HTERT RPE-1 (cell line): ENCODE data around the gene RPS15.

ENCODE experiments used
- in situ Hi-C: fragments of 300-500 bp; cut with MboI; formaldehyde crosslinking; loops from 4 replicates; pipeline ENCODE4 v1.14.3; 2020; ENCODE audit warnings: low sequenced_read_pairs

The RPS15 gene

DNA sequence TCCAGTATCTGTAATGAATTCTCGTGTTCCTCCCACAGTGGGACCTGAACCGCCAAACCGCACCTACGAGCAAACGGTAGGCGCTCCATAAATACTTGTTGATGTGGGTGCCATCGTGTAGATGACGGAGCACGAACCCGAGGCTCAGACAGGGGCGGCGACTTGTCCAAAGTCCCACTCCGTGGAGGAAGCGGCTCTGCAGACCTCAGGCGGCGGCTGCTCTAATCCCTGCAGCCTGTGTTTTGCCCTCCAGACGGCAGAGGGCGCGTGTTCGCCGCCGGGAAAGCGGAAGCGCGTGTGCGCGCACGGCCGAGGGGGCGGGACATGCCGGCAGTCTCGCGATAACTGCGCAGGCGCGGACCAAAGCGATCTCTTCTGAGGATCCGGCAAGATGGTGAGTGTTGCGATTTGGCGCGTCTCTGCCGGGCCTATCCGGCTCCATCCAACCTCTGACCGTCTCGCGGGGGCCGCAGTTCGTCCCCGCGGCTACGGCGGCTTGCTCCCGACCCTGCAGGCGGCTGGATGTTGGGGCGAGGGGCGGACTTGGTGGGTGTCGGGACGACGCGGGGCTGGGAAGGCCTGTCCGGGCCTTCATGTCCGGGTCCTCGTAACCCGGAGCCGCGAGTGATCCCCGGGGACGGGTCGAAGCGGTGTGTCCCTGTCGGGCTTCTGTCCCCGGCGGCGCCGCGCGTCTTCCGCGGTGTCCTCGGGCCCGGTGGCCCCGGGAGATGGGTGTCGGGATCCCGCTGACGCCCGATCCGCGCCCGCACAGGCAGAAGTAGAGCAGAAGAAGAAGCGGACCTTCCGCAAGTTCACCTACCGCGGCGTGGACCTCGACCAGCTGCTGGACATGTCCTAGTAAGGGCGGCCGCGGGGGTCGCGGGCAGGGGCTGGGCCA lies at the start of gene RPS15:
Gene RPS15, plus strand, starts transcription at position 362 of the 898 bp plus-strand sequence. Its CDS starts 30 bp downstream, at position 392.
- in situ Hi-C loops, result no loop called here

DNA sequence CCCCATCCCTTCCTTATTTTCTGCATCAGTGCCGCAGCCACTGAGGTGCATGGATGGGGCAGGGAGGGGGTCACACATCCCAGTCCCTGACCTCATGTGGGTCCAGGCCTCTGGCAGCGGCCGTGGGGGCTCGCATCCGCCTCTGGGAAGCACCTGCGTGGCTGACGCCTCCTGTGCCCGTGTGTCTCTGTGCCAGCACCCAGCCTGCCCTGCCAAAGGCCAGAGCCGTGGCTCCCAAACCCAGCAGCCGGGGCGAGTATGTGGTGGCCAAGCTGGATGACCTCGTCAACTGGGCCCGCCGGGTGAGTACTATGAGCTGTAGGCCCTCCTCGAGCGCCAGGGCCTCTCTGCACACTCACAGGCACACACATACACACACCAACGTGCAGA lies 49.6 kb upstream of the RPS15 start:
- in situ Hi-C loops, result no loop called here

DNA sequence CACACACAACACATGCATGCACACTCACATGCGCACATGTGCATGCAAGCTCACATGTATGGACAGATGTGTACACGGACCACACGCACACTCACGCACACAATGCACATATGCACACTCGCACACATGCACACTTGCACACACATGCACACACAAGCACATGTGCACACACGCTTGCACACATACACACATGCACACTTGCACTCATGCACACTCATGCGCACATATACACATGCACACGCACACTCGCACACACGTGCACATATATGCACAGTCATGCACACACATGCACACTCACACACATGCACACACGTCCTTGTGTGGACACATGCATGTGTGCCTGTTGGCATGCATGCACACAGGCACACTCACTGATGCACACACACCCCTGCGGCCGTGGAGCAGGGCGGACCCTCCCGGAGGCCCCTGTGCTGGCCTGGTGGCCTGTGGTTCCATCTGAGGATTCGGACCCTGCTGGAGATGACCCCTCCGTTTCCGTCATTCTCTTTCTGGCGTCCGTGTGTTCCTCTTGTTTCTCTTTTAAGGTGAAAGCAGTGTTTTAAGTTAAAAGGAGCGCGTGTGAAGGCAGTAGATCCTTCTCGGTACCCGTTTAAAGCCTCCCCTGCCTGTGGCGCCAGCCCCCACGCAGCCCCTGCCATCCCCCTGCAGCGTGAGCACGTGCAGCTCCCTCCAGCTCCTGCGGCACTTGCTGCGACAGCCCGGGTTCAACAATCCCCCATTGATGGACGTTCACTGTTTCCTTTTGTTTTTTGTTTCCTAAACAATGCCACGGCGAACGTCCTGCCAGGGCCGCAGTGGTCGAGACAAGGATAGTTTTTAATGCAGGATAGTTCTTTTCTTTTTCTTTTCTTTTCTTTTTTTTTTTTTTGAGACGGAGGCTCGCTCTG lies 48.9 kb upstream of the RPS15 start:
- in situ Hi-C loops, result no loop called here

DNA sequence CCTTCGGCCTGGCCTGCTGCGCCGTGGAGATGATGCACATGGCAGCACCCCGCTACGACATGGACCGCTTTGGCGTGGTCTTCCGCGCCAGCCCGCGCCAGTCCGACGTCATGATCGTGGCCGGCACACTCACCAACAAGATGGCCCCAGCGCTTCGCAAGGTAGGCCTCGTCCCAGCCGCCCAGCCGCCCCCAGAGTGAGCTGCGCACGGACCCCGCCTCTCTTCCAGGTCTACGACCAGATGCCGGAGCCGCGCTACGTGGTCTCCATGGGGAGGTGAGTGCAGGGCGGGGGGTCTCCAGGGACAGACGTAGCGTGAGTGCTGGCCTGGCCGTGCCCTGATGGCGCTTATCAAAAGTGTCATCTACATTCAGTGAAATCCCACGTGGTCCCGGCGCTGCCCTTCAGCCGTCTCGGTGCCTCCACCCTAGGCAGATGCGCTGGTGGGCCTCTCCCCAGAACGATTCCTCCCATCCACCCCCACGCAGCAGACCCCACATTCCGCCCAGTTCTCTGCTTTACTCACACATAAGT lies 47.2 kb upstream of the RPS15 start:
- in situ Hi-C loops, result no loop called here

DNA sequence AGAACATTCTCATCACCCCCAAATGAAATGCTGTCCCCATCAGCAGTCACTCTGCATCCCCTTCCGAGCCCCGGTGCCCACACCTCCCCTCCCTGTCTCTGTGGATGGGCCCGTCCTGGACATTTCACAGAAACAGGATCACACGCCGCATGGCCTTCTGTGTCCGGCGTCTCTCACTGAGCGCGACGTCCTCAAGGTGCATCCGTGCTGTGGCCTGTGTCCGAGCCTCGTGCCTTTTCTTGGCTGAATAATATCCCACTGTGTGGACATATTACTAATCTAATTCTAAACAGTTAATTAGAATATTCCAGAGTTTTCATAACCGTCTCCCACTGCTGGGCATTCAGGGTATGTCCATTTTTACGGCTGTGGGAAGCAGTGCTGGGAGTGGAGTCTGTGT lies 45.8 kb upstream of the RPS15 start:
- in situ Hi-C loops, result no loop called here

DNA sequence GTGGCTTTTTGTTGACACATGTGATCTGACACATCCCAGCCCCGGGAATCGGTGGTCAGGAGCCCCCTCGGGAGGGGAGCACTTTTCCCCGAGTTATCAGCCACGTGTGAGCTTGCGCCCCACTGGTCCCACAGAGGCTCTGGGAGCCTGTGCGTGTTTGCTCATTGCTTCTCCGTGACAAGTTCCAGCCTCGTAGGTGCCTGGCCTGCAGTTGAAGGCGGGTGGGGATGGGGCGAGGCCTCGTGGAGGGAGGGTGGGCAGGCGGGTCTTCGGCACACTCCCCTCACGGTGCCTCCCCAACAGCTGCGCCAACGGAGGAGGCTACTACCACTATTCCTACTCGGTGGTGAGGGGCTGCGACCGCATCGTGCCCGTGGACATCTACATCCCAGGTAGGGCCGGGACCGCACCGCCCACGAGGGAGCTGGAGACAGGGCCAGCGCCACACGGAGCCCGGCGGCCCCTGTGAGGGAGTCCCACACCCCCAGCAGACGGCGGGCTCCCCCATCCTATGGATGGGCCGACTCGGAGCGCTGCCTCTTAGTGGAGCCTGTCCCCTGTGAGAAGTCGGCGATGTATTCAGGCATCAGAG lies 45.2 kb upstream of the RPS15 start:
- in situ Hi-C loops, result no loop called here

DNA sequence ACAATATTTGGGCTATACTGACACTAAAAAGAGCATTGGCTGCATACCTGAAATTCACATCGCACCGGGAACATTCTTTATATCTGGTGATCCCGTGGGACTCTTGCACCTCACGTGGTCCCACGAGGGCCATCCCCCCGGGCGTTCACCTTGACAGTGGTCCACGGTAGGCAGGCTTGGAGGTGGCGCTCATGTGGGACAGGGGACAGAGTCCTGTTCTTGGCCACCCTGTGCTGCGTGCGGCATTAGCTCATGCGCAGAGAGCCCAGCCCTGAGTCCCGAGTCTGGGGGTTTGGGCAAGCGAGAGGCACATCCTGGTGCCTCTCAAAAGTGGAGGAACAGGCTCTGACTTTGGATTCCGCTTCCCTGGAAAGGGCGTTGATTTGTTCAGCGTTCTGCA lies 44.4 kb upstream of the RPS15 start:
- in situ Hi-C loops, result no loop called here

DNA sequence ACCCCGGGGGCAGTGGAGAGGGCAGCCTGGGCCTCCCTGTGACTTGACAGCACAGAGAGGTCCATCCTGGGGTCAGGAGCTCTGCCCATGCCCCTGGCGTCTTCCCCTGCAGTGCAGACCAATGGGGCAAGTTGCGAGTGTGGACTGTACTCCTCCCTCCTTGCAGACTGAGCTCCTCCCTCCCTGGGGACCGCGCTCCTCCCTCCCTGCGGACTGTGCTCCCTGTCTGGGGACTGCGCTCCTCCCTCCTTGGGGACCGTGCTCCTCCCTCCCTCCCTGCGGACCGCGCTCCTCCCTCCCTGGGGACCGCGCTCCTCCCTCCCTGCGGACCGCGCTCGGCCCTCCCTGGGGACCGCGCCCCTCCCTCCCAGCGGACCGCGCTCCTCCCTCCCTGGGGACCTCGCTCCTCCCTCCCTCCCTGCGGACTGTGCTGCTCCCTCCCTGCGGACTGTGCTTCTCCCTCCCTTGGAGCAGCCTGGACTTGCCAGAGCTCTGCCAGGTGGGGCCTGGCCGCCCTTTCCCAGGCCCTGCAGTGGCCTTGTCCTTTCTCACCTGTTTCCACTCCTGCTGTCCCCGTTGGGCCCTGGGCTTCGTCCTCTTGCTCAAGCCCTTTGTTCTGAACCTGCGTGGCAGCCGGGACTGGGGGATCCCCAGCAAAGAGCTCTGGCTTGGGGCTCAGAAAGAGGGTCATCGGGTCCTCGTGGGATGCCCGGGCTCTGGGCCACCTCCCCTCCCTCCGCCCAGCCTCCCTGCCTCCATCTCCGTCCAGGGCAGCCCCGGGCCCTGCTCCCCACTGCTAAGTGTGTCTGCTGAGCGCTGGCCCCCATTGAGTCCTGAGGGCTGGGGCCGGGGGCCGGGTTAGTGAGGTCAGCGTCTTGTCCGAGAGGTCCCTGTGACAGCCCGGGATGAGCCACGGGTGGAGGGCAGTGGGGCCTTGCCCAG lies 43.7 kb upstream of the RPS15 start:
- in situ Hi-C loops, result no loop called here

DNA sequence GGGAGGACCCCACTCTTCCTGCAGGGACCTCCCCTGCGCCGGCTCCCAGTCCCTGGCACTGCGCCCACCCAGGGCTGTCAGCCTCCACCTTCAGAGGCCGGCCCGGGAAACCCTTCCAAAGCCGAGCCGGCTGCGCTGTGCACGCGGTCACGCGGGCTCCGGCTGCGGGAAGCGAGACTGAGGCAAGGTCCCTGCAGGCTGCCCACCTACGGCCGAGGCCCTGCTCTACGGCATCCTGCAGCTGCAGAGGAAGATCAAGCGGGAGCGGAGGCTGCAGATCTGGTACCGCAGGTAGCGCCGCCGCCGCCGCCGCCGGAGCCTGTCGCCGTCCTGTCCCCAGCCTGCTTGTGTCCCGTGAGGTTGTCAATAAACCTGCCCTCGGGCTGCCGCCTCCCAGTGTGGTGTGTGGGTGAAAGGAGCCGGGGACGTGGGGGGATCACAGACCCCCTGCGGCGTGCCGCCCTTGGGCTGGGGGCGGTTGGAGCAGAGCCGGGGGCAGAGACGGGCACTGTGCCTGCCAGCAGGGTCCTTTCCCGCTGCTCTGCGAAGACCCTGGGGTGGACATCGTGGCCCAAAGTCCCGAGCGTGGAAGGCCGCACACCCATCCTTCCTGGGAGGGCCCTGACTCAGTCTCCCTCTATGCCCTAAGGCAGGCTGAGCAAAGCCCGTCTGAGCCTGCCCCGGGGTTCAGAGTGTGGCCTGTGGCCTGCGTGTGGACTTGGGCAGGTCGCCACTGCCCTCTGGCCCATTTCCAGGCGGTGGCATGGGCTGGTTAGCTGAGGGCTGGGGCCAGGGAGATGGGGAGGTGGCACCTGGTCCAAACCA lies 42.8 kb upstream of the RPS15 start:
- in situ Hi-C loops, result no loop called here

DNA sequence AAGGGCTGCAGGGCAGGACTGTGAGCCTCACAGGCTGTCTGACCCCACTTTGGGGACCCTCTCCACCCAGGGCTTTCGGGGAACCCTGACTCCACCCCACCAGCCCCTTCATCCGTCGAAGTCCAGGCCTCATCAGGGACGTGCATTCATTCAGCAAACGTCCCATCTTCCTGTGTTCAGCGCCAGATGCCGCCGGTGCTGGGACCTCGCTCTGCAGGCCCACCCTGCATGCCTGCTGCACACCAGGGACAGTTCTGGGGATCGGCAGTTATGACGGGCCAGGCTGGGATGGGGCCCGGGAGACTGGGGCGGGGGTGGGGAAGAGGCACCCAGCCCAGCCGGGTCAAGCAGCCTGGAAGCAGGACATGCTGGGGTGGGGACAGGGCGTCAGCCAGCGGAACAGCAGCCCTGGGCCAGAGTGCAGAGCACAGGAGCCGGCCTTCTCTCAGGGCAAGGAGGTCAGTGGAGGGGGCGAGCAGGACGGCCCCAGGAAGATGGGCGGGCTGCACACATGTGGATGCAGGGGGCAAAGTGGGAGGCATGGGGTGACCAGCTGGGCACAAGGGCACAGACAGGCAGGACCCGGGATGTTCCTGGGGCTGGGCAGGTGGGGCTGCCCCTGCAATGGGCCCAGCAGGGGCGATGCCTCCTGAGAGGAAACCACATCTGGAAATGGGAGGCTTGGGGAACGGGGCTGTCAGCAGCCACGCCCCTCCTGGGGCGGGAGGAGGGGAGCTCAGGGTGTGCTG lies 42.0 kb upstream of the RPS15 start:
- in situ Hi-C loops, result no loop called here

DNA sequence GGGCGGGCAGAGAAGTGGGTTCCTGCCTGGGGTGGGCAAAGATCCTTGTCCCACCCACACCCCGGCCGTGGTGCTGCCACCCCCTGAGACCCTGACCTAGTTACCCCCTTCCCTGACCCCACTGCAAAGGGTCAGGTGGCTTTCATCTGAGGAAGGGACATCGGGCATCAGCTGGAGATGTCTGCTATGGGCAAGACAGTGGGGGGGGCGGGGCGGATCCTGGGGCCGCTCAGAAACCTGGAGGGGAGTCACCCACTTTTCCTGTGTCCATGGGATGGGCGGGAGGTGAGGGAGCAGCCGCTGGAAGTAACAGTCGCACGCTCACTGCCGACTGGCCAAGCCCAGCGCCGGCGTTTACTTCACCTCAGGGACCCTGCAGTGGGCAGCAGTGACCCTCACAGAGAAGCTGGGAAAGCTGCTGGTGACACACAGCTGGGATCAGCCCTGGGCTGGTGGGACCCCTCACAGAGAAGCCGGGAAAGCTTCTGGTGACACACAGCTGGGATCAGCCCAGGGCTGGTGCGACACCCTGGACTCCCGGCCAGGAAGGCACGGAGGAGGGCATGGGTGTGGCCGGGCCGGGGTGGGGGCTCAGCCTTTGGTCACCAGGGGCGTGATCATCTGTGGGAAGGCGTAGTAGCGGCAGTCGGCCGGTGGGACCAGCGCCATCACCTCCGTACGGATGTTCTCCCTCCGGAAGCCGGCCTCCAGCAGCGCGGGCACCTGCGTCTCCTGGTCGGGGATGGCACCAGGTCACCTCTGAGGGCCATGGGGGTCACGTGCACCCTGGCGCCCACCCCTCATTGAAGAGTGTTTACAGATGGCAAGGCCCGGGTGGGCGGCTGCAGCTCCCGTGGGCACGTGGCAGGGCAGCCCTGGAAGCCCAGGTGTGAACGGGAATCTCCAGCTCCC lies 41.2 kb upstream of the RPS15 start:
- in situ Hi-C loops, result no loop called here

DNA sequence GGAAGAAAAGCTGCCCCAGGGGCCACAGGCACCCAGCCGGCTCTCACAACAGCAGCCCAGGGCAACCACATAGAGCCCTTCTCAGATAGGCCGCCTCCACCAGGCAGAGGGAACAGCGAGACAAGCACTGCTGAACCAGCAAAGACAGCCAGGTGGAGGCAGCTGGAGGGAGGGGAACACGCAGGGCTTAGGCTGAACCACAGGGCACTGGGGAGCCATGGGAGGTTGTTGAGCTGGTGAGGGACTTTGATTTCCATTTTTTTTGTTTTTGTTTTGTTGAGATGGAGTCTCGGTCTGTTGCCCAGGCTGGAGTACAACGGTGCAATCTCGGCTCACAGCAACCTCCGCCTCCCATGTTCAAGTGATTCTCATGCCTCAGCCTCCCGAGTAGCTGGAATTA lies 40.4 kb upstream of the RPS15 start:
- in situ Hi-C loops, result no loop called here

DNA sequence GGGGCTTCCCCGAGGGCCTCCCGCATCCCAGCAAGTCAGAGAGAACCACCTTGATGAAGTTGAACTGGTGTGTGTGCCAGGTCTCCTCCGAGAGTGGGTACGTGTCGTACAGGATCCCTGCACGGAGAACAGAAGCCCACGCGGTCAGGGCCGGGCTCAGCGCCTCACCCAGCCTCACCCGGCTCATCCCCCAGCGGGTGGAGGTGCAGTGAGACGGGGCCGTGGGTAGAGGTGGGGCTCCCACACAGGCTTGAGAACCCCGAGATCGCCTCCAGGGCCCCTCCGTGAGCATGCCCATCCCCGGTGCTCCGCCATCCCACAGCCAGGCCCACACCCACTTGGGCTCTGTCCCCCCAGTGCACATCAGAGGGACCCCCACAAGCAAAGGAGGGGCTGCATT lies 39.1 kb upstream of the RPS15 start:
- in situ Hi-C loops, result no loop called here

DNA sequence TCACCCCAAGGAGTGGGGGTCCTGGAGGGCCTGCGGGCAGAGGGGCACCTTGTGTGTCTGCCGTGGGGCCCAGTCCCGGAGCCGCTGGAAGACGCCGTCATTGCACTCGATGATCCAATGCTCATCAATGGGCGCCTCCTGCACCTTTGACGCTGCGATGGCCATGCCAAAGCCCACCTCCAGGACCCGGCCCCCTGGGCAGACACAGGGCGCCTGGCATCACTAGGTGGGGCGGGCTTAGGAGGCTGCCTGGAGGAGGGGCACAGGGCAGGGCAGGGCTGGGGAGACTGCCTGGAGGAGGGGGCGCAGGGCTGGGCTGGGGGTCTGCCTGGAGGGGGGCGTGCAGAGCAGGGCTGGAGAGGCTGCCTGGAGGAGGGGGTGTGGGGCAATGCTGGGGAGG lies 38.5 kb upstream of the RPS15 start:
- in situ Hi-C loops, result no loop called here

DNA sequence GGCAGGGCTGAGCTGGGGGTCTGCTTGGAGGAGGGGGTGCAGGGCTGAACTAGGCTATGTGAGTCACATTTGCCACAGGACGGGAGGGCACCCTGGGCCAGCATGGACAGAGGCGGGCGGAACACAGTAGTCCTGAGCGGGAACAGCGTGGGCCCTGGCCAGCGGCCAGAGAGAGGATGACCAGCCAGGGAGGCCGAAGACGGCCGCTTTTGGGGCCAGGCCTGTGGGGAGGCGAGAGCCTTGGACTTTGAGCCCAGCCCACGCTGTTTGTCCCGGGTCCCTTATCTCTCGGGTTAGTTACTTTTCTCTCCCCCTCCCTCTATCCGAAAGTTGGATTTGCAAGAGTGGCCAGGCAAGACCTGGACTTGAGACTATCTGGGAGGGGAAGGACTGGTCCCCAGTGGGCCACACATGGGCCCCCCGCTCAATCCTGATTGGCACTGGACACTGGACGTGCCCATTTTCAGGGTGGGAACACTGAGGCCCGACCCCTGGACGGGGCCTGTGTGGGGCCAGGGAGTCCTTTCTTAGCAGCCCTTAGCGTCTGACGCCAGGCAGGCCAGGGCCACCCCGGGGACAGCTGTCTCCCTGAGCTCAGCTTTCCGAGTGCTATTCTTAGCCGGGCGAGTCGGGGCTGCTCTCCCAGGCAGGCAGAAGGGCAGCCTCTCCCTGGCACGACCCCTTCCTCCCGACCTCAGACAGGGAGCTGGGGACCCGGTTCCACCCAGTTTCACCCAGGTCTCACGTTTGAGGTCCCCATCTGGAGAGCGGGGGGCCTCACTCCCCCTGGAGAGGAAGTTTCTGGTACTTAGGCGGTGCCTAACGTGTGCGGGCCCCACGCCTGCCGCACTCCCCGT lies 37.7 kb upstream of the RPS15 start:
- in situ Hi-C loops, result no loop called here

DNA sequence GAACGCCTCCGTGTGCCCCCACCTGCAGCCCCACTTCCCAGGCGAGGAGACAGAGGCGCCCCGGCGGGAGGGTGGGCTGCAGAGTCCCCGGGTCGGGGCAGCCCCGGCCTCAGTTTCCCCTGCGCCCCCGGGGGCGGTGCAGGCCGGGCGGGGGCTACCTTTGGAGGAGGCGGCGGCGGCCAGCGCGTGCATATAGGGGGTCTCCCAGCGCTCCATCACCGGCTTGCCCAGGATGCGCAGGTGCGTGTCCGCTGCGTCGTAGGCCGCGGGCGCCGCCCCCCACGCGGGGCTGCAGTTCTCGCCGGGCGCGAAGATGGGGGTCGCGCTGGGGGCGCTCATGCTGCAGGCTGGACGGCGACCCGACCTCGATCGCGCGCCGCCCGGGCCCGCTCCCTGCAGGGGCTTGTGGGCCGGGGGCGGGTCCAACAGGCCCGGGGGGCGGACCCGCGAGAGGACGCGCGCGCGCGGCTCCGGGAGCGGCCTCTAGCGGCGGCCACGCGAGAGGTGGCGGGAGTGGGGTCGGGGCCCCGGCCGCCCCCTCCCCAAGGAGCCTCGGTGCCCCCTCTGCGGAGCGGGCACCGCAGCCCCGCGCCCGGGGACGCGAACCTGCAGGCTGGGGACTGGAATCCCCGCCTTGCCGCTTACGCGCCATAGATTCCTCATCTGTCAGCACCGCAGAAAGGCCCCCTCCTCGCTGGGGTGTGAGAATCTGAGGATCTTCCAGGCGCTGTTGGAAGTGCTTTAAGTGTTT lies 36.9 kb upstream of the RPS15 start, which contains the start of gene GAMT:
Gene GAMT, minus strand, starts transcription at position 405 of the 751 bp plus-strand sequence. Its CDS starts 66 bp downstream, at position 339.
- in situ Hi-C loops, result no loop called here
